Endothelial cell (in vitro differentiated cells): ENCODE results near the gene STK10. TPM values are rescaled to one million over a fixed set of nuclear protein-coding genes. Genes with fewer than 3 reads are reported as not detected.

Experiments
- DNase-seq: peaks from one replicate; pipeline ENCODE4 v3.0.0; 2021; ENCODE audit warnings: low spot score
- H3K27ac Mint-ChIP-seq: one replicate; pipeline ENCODE4 v1.8.0; 2021; ENCODE audit warnings: mixed read lengths, inconsistent platforms; ENCODE audit not compliant: unreplicated experiment
- H3K27me3 Mint-ChIP-seq: one replicate; pipeline ENCODE4 v1.8.0; 2021; ENCODE audit warnings: mild to moderate bottlenecking, moderate library complexity, mixed read lengths, inconsistent platforms; ENCODE audit not compliant: unreplicated experiment
- H3K36me3 Mint-ChIP-seq: one replicate; pipeline ENCODE4 v1.8.0; 2021; ENCODE audit warnings: mild to moderate bottlenecking, low read depth, mixed read lengths, inconsistent platforms; ENCODE audit not compliant: unreplicated experiment
- H3K4me1 Mint-ChIP-seq: one replicate; pipeline ENCODE4 v1.8.0; 2021; ENCODE audit warnings: mild to moderate bottlenecking, mixed read lengths, inconsistent platforms; ENCODE audit not compliant: unreplicated experiment
- H3K4me3 Mint-ChIP-seq: one replicate; pipeline ENCODE4 v1.8.0; 2021; ENCODE audit warnings: mild to moderate bottlenecking, mixed read lengths, inconsistent platforms; ENCODE audit not compliant: unreplicated experiment
- H3K9me3 Mint-ChIP-seq: one replicate; pipeline ENCODE4 v1.8.0; 2021; ENCODE audit warnings: mixed read lengths, inconsistent platforms; ENCODE audit not compliant: unreplicated experiment
- CTCF ChIP-seq: fragments of 200-600 bp; sonication (generic); IDR thresholded peaks from one replicate; pipeline ENCODE4 v1.5.0; 2021; ENCODE audit warnings: antibody characterized with exemption; ENCODE audit not compliant: unreplicated experiment
- total RNA-seq: library from RNA; stranded (reverse); fragmentation: NEBNext Ultra II Directional; extraction: Animal tissue kit (Norgen Biotek cat#: 25700); gene quantifications from one replicate; pipeline ENCODE4 v1.2.1, GENCODE V29; 2021; ENCODE audit not compliant: unreplicated experiment

The STK10 gene
- total RNA-seq, 1 donor from 2014 or later, result 69.3 TPM

- Mint-ChIP-seq H3K27me3 (peaks cover 7% of the 10 kb centered on the region), H3K4me3 (no peak overlapping the region), H3K27ac (no peak overlapping the region), H3K9me3 (no peaks in the 10 kb centered on the region), H3K4me1 (peaks cover 13% of the 10 kb centered on the region), H3K36me3 (peaks cover 59% of the 10 kb centered on the region)
- no peak for TF ChIP-seq CTCF
- no peak for DNase-seq
Measured at GRCh38 chr5:172052450-172053236, 135.4 kb downstream of the STK10 start.

GRCh38 chr5:172051643-172052339 lies 136.2 kb downstream of the STK10 start:
- Mint-ChIP-seq H3K4me1 (peaks cover 13% of the 10 kb centered on the region), H3K27me3 (peaks cover 7% of the 10 kb centered on the region), H3K9me3 (no peaks in the 10 kb centered on the region), H3K27ac (peak overlapping the region; percentile 45), H3K36me3 (peaks cover 58% of the 10 kb centered on the region), H3K4me3 (peak overlapping the region; percentile 78)
- no peak for TF ChIP-seq CTCF
- no peak for DNase-seq

- no peak overlapping the region for H3K27ac Mint-ChIP-seq
- H3K4me1 Mint-ChIP-seq, result peaks cover 13% of the 10 kb centered on the region
- no peak for TF ChIP-seq CTCF
- no peak for DNase-seq
- no peaks in the 10 kb centered on the region for H3K9me3 Mint-ChIP-seq
- peaks cover 56% of the 10 kb centered on the region for H3K36me3 Mint-ChIP-seq
- peak overlapping the region; percentile 15 for H3K4me3 Mint-ChIP-seq
- peaks cover 7% of the 10 kb centered on the region for H3K27me3 Mint-ChIP-seq
Measured at GRCh38 chr5:172050080-172050479, 137.9 kb downstream of the STK10 start.

- peak overlapping the region; percentile 17 for H3K4me3 Mint-ChIP-seq
- no peaks in the 10 kb centered on the region for H3K9me3 Mint-ChIP-seq
- H3K36me3 Mint-ChIP-seq, result peaks cover 64% of the 10 kb centered on the region
- DNase-seq, result no peak
- H3K27ac Mint-ChIP-seq, result no peak overlapping the region
- peaks cover 13% of the 10 kb centered on the region for H3K4me1 Mint-ChIP-seq
- no peak for TF ChIP-seq CTCF
- H3K27me3 Mint-ChIP-seq, result peaks cover 7% of the 10 kb centered on the region
Measured at GRCh38 chr5:172049226-172049796, 138.7 kb downstream of the STK10 start.
